ENCODE data around the gene ATP8B2. TPM values are rescaled to one million over a fixed set of nuclear protein-coding genes. Genes with fewer than 3 reads are reported as not detected.
"Not testable (repeated sequence)": the region's sequence is repeated elsewhere in the genome, so short reads cannot be mapped to it uniquely, and the experiment has no call there.

The ATP8B2 gene
- total RNA-seq, 1 donor from 2014 or later: 50.1 TPM

DNA sequence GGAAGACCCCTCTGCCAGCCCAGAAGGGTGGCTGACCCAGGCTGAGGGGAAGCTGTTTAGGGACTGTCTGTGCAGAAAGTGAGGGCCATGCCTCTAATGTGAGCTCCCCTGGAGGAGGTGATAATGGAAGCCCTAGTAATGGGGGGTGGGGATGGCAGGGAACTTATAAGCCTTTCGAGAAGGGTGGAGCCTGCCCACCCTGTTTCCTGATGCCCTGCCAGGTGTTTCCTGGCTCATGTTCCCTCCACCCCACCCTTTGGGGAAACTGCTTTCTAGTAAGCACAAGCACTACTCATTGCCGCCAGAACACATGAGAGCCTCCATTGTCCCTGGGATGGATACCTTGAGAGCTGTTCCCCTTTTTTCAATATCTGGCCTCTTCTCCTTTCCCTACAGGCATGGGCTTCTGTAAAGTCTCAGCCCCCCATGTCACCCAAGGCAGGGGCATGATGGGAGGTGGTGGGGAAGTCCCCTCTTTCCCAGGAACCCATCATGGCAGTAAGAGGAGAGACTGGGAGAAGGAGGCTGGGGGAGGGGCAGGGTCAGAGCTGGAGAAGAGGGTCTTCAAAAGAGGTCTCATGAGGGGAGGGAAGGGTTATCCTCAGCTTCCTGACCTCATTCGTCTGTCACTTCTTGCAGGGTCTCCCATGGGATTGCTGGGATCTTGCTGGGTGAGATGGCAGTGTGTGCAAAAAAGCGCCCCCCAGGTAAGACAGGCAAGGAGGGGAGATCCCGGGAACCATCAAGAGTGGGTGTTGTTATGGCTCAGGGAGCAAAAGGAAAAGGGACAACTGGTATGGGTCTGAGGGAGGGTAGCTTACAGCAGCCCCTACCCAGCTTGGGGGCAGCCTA lies 2.4 kb downstream of the ATP8B2 start:
- H3K27ac Mint-ChIP-seq: peak overlapping the region; percentile 83
- intact Hi-C loops (cut with micrococcal nuclease): loop anchor here (1.0 to 10.0 kb wide), 6 partner anchors 15 to 757 kb away; partner anchors contain the start of genes IL6R, UBAP2L and UBE2Q1
- peak overlapping the region; percentile 80 for H3K4me3 Mint-ChIP-seq
- H3K27me3 Mint-ChIP-seq (ENCODE audit: insufficient read depth): peaks cover 8% of the 10 kb centered on the region
- H3K4me1 Mint-ChIP-seq (ENCODE audit: low read depth): peaks cover 59% of the 10 kb centered on the region
- H3K36me3 Mint-ChIP-seq (ENCODE audit: low read depth): peaks cover 24% of the 10 kb centered on the region
- no peaks in the 10 kb centered on the region for H3K9me3 Mint-ChIP-seq
- DNase-seq (ENCODE audit: low spot score): no peak

DNA sequence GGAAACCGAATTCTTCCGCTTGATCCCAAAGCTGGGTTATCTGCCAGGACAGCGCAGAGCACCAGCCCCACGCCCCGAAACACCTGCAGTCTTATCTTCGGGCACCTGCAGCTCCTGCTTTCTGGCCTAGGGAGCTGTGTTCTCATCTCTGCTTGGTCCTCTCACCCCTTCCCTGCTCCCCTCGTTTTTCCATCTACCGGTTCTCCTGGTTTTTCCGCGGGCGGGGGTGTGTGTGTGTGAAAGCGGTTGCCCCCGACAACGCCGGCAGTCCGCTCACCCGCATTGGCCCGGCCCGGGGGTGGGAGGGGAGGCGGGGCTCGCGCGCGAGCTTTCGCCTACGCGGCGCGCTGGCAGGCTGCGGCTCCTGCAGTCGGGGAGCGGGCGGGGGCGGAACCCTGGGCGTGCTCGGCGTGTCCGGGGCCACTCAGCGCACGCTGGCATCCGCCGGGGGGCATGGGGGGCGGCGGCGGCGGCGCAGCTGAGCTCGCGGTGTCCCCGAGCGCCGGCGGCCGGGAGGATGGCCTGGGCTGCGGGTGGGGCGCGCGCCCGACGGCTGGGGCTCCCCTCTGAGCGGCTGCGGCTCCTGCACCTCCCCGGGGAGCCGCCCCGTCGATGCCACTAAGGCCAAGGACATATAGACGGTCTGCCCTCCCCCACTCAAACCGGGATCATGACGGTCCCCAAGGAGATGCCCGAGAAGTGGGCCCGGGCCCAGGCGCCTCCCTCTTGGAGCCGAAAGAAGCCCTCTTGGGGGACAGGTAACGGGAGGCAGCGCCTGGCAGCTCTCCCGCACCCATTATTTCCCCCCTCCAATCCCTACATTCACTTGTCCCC lies 3.2 kb downstream of the ATP8B2 start:
- Mint-ChIP-seq H3K4me1 (ENCODE audit: low read depth) (peaks cover 59% of the 10 kb centered on the region), H3K27ac (peak overlapping the region; percentile 83), H3K27me3 (ENCODE audit: insufficient read depth) (peaks cover 3% of the 10 kb centered on the region), H3K4me3 (peak overlapping the region; percentile 80), H3K36me3 (ENCODE audit: low read depth) (peaks cover 26% of the 10 kb centered on the region), H3K9me3 (no peaks in the 10 kb centered on the region)
- intact Hi-C loops (cut with micrococcal nuclease): loop anchor here (1.0 to 10.0 kb wide), 5 partner anchors 79 to 756 kb away; partner anchors contain the start of genes IL6R, UBAP2L and UBE2Q1
- peak; percentile 86 for DNase-seq (ENCODE audit: low spot score)

DNA sequence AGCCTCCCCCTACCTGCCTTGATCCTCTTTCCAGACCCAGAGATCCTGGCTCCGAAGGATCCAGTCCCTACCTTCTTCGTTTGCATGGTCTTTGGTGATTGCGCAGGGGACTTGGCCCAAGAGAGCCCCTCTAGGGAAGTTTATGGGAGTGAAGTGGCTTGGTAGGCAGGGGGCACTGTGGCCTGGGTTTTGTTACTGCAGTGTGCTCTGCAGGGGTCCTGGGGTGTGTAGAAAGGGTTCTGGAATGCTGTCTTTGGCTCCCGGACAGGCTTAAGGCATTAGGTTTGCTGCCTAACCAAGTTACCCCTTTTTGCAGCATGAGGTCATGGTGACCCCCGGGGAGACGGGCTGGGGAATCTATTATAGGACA lies 3.8 kb downstream of the ATP8B2 start:
- peak overlapping the region; percentile 75 for H3K4me3 Mint-ChIP-seq
- peaks cover 30% of the 10 kb centered on the region for H3K36me3 Mint-ChIP-seq (ENCODE audit: low read depth)
- no peak for DNase-seq (ENCODE audit: low spot score)
- peaks cover 63% of the 10 kb centered on the region for H3K4me1 Mint-ChIP-seq (ENCODE audit: low read depth)
- peaks cover 3% of the 10 kb centered on the region for H3K27me3 Mint-ChIP-seq (ENCODE audit: insufficient read depth)
- intact Hi-C loops (cut with micrococcal nuclease): loop anchor here (2.0 to 10.0 kb wide), 4 partner anchors 78 to 756 kb away; partner anchors contain the start of genes IL6R and UBE2Q1
- no peaks in the 10 kb centered on the region for H3K9me3 Mint-ChIP-seq
- H3K27ac Mint-ChIP-seq: peak overlapping the region; percentile 35

DNA sequence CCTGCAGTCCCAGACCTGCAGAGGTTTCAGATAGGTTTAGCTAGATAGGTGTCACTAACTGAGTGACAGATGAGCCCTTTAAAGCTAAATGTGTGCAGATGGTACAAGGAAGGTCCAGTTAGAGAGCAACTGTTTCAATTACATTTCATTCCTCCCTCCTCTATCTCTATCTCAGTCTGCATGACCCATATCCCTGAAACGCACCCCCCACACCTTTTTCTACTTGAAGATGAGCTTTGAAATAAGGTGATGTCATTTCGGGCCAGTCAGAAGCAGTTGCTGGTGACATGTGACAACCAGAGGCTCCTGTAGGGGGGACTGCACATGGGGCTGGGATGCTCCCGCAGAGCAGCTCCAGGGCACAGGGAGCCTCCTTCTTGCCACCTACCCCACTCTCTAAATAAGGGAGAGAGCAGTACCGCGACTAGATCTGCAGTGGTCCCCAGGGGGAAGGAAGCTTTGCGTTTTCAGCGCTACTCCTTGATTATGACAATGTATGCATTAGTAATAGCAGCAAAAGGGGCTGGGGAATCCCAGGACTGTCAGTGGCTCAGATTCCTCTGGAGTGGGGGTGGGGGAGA lies 4.3 kb downstream of the ATP8B2 start:
- intact Hi-C loops (cut with micrococcal nuclease): loop anchor here (2.0 to 10.0 kb wide), 4 partner anchors 78 to 755 kb away; partner anchors contain the start of genes IL6R and UBE2Q1
- no peaks in the 10 kb centered on the region for H3K9me3 Mint-ChIP-seq
- H3K4me1 Mint-ChIP-seq (ENCODE audit: low read depth): peaks cover 68% of the 10 kb centered on the region
- DNase-seq (ENCODE audit: low spot score): no peak
- H3K27ac Mint-ChIP-seq: peak overlapping the region; percentile 33
- peaks cover 3% of the 10 kb centered on the region for H3K27me3 Mint-ChIP-seq (ENCODE audit: insufficient read depth)
- H3K36me3 Mint-ChIP-seq (ENCODE audit: low read depth): peaks cover 33% of the 10 kb centered on the region
- H3K4me3 Mint-ChIP-seq: peak overlapping the region; percentile 75

DNA sequence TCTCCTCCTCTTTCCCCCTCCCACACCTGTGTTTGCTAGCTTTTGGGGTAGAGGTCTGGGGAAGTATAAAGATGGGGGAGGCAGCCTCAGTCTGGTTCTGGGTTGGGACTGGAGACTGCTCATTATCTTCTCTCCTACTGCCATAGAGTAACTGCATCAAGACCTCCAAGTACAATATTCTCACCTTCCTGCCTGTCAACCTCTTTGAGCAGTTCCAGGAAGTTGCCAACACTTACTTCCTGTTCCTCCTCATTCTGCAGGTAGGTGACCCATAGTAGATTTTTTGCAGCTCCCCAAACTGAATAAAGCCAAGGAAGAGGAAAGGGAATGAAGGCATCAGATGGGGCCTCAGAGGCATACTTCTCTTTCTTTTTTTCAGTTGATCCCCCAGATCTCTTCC lies 5.3 kb downstream of the ATP8B2 start:
- Mint-ChIP-seq H3K4me1 (ENCODE audit: low read depth) (peaks cover 74% of the 10 kb centered on the region), H3K27me3 (ENCODE audit: insufficient read depth) (peaks cover 3% of the 10 kb centered on the region), H3K9me3 (no peaks in the 10 kb centered on the region), H3K27ac (peak overlapping the region; percentile 33), H3K36me3 (ENCODE audit: low read depth) (peaks cover 34% of the 10 kb centered on the region), H3K4me3 (peak overlapping the region; percentile 36)
- intact Hi-C loops (cut with micrococcal nuclease): no loop called here
- DNase-seq (ENCODE audit: low spot score): no peak

DNA sequence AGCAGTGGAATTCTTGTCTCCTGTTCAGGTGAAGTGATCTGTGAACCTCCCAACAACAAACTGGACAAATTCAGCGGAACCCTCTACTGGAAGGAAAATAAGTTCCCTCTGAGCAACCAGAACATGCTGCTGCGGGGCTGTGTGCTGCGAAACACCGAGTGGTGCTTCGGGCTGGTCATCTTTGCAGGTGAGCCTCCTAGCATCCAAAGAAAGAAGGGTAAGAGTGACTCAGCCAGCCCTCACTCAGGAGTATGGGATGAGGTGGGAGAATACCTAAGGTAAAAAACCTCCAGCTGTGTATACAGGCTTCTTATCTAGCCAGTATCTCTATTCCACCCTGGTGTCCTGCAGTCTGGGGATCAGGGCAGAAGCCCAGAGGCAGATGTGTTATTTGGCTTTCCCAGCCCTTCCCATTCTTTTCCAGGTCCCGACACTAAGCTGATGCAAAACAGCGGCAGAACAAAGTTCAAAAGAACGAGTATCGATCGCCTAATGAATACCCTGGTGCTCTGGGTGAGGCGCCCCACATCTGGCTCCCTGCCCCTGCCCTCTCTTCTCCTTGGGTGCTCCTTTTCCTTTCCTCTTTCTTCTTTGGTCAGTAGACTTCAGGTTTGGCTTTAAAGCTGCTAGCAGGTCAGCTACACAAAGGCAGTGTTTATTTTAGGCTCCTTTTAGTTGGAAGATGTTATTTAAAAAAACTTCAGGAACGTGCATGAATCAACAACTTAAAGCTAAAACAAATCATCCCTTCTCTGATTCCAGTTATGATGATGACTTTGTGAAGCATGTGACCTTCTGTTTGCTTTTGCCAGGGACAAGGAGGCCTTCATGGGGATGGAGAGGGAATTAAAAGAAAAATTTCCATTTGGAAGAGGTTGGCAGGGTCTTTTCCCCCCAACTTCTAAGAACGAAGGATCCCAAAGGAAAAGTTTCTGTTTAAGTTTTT lies 9.0 kb downstream of the ATP8B2 start:
- H3K4me1 Mint-ChIP-seq (ENCODE audit: low read depth): peaks cover 67% of the 10 kb centered on the region
- H3K36me3 Mint-ChIP-seq (ENCODE audit: low read depth): peaks cover 57% of the 10 kb centered on the region
- H3K27me3 Mint-ChIP-seq (ENCODE audit: insufficient read depth): no peaks in the 10 kb centered on the region
- DNase-seq (ENCODE audit: low spot score): no peak
- intact Hi-C loops (cut with micrococcal nuclease): loop anchor here (1.0 to 2.0 kb wide), 6 partner anchors 10 to 148 kb away; partner anchors contain the start of genes HAX1 and UBAP2L
- peak overlapping the region; percentile 49 for H3K27ac Mint-ChIP-seq
- no peak overlapping the region for H3K4me3 Mint-ChIP-seq
- H3K9me3 Mint-ChIP-seq: no peaks in the 10 kb centered on the region

DNA sequence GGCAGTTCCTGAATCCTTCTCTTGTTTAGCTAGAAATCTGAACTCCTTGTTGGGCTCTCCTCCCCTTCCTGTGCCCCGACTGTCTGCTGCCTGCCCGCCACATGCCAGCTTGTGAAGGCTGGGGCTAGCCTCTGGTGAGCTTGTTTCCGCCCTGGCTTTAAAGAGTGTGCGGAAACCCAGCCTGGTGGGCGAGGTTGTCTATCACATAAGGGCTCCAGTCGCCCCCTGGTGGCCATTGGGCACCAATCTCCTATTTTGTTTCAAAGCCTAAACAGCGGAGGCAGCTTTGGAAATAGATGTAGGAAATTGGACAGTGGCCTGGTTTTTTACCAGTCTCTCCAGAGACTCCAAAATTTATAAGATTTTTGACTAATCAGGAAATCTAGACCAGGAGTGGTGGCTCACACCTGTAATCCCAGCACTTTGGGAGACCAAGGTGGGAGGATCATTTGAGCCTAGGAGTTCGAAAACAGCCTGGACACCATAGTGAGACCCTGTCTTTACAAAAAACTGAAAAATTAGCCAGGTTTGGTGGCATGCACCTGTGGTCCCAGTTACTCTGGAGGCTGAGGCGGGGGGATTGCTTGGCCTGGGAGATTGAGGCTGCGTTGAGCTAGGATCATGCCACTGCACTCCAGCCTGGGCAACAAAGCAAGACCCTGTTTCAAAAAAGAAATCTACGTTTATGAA lies 9.8 kb downstream of the ATP8B2 start:
- Mint-ChIP-seq H3K4me3 (no peak overlapping the region), H3K27me3 (ENCODE audit: insufficient read depth) (no peaks in the 10 kb centered on the region), H3K4me1 (ENCODE audit: low read depth) (peaks cover 65% of the 10 kb centered on the region), H3K27ac (peak overlapping the region; percentile 75), H3K36me3 (ENCODE audit: low read depth) (peaks cover 59% of the 10 kb centered on the region), H3K9me3 (no peaks in the 10 kb centered on the region)
- peak; percentile 78 for DNase-seq (ENCODE audit: low spot score)
- intact Hi-C loops (cut with micrococcal nuclease): loop anchor here (1.0 to 2.0 kb wide), 6 partner anchors 10 to 149 kb away; partner anchors contain the start of genes HAX1 and UBAP2L

DNA sequence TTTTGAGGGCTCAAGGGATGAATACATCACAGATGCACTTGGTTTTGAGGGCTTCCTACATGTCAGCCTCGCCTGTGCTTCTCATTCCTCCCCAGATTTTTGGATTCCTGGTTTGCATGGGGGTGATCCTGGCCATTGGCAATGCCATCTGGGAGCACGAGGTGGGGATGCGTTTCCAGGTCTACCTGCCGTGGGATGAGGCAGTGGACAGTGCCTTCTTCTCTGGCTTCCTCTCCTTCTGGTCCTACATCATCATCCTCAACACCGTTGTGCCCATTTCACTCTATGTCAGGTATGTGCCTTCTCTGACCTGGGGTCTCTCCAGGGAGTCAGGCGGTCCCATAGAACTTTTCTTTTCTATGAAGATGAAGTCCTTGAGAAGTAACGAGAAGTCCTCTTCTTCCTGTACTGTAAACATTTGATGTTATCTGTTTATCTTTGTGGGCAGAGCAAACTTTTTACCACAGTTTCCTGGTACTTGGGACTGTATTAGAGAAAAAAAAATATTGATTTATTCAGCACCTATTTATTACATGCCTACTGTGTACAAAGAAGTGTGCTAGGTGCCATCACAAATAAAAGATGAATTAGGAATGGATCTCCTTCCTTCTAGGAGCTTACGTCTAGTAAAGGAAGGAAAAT lies 12.0 kb downstream of the ATP8B2 start:
- Mint-ChIP-seq H3K9me3 (no peaks in the 10 kb centered on the region), H3K27me3 (ENCODE audit: insufficient read depth) (no peaks in the 10 kb centered on the region), H3K4me3 (peak overlapping the region; percentile 67), H3K4me1 (ENCODE audit: low read depth) (peaks cover 58% of the 10 kb centered on the region), H3K36me3 (ENCODE audit: low read depth) (peaks cover 62% of the 10 kb centered on the region), H3K27ac (peak overlapping the region; percentile 59)
- intact Hi-C loops (cut with micrococcal nuclease): no loop called here
- no peak for DNase-seq (ENCODE audit: low spot score)

DNA sequence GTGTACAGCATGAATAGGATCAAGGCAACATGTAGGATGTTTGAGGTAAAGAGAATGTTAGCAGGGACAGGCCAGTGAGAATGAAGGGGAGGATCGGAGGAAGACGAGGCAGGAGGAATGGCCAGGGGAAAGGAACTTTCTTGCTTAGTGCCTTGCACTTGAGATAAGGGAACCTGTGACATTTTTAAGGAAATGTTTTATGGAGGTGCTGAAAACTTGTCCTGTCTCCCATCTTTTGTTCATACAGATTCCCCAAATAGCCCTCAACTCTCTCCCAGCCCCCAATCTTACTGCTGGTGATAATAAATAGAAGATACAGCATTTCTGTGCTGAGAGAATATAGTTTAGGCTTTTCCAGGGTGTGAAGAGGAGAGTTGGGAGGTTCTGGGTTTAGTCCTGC lies 13.6 kb downstream of the ATP8B2 start:
- H3K9me3 Mint-ChIP-seq: no peaks in the 10 kb centered on the region
- DNase-seq (ENCODE audit: low spot score): no peak
- H3K27ac Mint-ChIP-seq: peak overlapping the region; percentile 32
- no peaks in the 10 kb centered on the region for H3K27me3 Mint-ChIP-seq (ENCODE audit: insufficient read depth)
- H3K4me1 Mint-ChIP-seq (ENCODE audit: low read depth): peaks cover 72% of the 10 kb centered on the region
- H3K36me3 Mint-ChIP-seq (ENCODE audit: low read depth): peaks cover 69% of the 10 kb centered on the region
- intact Hi-C loops (cut with micrococcal nuclease): no loop called here
- H3K4me3 Mint-ChIP-seq: no peak overlapping the region

DNA sequence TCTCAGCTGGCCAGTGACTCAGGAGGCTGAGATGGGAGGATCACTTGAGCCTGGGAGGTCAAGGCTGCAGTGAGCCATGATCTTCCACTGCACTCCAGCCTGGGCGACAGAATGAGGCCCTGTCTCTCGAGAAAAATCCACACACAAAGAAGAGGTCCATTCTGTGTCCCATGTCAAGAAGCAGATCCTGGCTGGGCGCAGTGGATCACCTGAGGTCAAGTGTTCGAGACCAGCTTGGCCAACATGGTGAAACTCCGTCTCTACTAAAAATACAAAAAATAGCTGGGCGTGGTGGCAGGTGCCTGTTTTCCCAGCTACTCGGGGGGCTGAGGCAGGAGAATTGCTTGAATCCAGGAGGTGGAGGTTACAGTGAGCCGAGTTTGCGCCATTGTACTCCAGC lies 16.0 kb downstream of the ATP8B2 start:
- H3K27ac Mint-ChIP-seq; H3K4me3 Mint-ChIP-seq; intact Hi-C loops (cut with micrococcal nuclease); DNase-seq (ENCODE audit: low spot score); H3K27me3 Mint-ChIP-seq (ENCODE audit: insufficient read depth); H3K9me3 Mint-ChIP-seq: not testable (repeated sequence)
- Mint-ChIP-seq H3K4me1 (ENCODE audit: low read depth) (peaks cover 79% of the 10 kb centered on the region), H3K36me3 (ENCODE audit: low read depth) (peaks cover 76% of the 10 kb centered on the region)

DNA sequence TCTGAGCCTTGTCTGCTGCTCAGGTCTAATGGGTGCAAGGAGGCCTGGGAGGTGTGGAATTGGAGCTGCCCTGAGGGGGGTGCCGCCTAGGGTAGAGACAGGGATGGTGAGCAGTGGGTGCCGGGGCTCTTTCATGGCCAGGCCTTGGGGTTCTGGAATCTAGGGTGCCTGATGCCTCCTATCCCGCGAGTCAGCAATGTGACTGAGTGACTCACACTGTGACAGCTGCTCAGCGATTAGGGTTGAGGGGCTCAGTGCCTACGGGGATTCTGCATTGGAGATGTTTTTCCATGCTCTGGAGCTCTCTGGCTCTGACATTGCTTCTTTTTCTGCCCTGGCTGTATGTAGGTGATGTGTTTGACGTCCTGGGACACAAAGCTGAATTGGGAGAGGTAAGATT lies 16.8 kb downstream of the ATP8B2 start:
- H3K4me3 Mint-ChIP-seq: peak overlapping the region; percentile 19
- DNase-seq (ENCODE audit: low spot score): no peak
- H3K27ac Mint-ChIP-seq: peak overlapping the region; percentile 87
- H3K36me3 Mint-ChIP-seq (ENCODE audit: low read depth): peaks cover 81% of the 10 kb centered on the region
- intact Hi-C loops (cut with micrococcal nuclease): loop anchor here (2.0 kb wide), 1 partner anchor 15 kb away; no protein-coding TSS in a partner anchor
- H3K4me1 Mint-ChIP-seq (ENCODE audit: low read depth): peaks cover 78% of the 10 kb centered on the region
- H3K9me3 Mint-ChIP-seq: no peaks in the 10 kb centered on the region
- no peaks in the 10 kb centered on the region for H3K27me3 Mint-ChIP-seq (ENCODE audit: insufficient read depth)
